ENCODE data around the gene WNT3A.

The WNT3A gene

GRCh38 chr1:228034954-228035837, 28.4 kb downstream of the WNT3A start:
- DNase-seq: peak; percentile 22

- DNase-seq: peak; percentile 10
Measured at GRCh38 chr1:228035844-228036243, 29.0 kb downstream of the WNT3A start.

- no peak for DNase-seq
Measured at GRCh38 chr1:228036701-228037231, 30.0 kb downstream of the WNT3A start.

- no peak for DNase-seq
Measured at GRCh38 chr1:228037401-228038386, 30.9 kb downstream of the WNT3A start.

GRCh38 chr1:228038387-228039005, 31.7 kb downstream of the WNT3A start:
- DNase-seq: no peak

GRCh38 chr1:228039006-228039903, 32.5 kb downstream of the WNT3A start:
- DNase-seq: no peak

- no peak for DNase-seq
Measured at GRCh38 chr1:228039986-228040385, 33.2 kb downstream of the WNT3A start.

- DNase-seq: no peak
Measured at GRCh38 chr1:228041316-228041715, 34.5 kb downstream of the WNT3A start.

GRCh38 chr1:228042508-228042907, 35.7 kb downstream of the WNT3A start:
- DNase-seq: no peak

GRCh38 chr1:228043281-228043848, 36.6 kb downstream of the WNT3A start:
- DNase-seq: no peak

GRCh38 chr1:228044961-228045360, 38.2 kb downstream of the WNT3A start:
- no peak for DNase-seq

- no peak for DNase-seq
Measured at GRCh38 chr1:228045405-228045804, 38.6 kb downstream of the WNT3A start.

- no peak for DNase-seq
Measured at GRCh38 chr1:228045871-228046270, 39.1 kb downstream of the WNT3A start.

- DNase-seq: no peak
Measured at GRCh38 chr1:228046421-228047182, 39.8 kb downstream of the WNT3A start.

GRCh38 chr1:228047183-228047466, 40.3 kb downstream of the WNT3A start:
- no peak for DNase-seq

- no peak for DNase-seq
Measured at GRCh38 chr1:228048120-228048519, 41.3 kb downstream of the WNT3A start.

GRCh38 chr1:228048659-228049298, 42.0 kb downstream of the WNT3A start:
- DNase-seq: no peak

GRCh38 chr1:228050571-228051231, 43.9 kb downstream of the WNT3A start:
- DNase-seq: no peak

- no peak for DNase-seq
Measured at GRCh38 chr1:228058172-228058948, 51.6 kb downstream of the WNT3A start.

Measured in right forelimb (tissue), 1 donor.